GM19099 (cell line): Measurements from ENCODE around the gene MYH11.

Source experiments
- POLR2A ChIP-seq: IDR thresholded peaks from 3 replicates; pipeline ENCODE4 v1.6.1; 2011; ENCODE audit warnings: low read depth; ENCODE audit not compliant: insufficient read length; ENCODE audit errors: extremely low read depth

Gene MYH11

GRCh38 chr16:15768201-15768600 is 88.6 kb downstream of the MYH11 start:
- TF ChIP-seq POLR2A, result no peak

DNA sequence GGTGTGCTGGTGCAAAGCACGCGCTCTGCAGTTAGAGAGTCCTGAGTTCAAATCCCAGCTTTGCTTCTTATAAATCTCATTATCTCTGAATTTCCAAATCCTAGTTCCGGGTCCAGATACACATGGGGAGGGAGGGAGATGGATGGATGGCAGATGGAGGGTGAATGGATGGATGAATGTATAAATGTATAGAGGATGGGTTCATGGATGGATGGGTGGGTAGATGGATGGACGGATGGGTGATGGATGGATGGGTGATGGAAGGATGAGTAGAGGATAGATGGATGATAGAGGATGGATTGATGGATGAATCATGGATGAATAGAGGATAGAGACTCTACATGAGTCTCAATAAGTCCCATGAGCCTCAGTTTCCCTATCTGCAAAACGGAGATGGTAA is 89.9 kb downstream of the MYH11 start:
- TF ChIP-seq POLR2A, result no peak

GRCh38 chr16:15765880-15766279 is 90.9 kb downstream of the MYH11 start:
- TF ChIP-seq POLR2A, result no peak

DNA sequence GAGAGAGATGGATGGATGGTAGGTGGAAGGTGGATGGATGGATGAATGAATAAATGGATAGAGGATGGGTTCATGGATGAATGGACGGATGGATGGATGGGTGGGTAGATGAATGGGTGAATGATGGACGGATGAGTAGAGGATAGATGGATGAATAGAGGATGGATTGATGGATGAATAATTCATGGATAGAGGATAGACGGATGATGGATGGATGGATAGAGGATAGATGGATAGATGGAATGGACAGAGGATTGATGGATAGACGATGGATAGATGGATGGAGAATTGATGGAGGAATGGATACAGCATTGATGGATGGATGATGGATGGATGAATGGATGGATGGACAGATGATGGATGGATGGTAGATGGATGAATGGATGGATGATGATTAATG is 91.7 kb downstream of the MYH11 start:
- no peak for TF ChIP-seq POLR2A

- TF ChIP-seq POLR2A, result no peak
Observed at GRCh38 chr16:15764112-15764511, 92.7 kb downstream of the MYH11 start.

DNA sequence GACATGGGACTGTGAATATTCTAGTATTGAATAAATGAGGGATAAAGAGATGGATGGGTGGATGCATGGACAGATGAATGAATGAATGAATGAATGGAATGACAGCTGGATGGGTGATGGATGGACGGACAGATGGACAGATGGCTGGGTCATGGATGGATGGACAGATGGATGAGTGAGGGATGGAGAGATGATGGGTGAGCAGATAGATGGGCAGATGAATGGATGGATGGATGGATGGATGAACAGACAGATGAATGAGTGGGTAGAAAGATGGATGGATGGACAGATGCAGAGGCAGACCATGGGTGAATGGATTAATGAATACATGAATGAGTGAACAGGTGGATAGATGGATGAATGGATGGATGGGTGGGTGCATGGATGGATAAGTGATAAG is 96.7 kb downstream of the MYH11 start:
- no peak for TF ChIP-seq POLR2A

- TF ChIP-seq POLR2A, result no peak
Observed at GRCh38 chr16:15759070-15759469, 97.8 kb downstream of the MYH11 start.

DNA sequence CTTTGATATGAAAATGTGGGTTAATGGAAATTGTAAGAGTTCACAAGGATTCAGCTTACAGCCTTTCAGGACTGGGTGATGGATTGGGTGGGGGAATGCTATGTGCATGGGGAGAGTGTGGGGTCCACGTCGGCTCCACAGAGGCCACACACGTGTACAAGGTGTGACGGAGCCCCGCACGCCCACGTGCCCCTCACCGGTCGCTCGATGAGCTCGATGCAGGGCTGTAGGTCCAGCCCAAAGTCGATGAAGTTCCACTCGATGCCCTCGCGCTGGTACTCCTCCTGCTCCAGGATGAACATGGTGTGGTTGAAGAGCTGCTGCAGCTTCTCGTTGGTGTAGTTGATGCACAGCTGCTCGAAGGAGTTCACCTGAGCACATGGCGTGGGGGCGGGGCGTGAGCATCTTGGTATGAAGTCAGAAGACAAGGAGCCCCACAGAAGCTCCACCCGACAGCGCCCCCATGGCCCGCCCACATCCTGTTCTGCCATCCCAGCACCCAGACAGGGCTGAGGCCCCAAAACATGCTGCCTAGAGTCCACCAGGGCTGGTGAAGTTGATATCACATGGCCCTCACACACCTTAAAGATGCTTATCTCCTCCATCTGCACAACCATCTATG is 99.1 kb downstream of the MYH11 start:
- TF ChIP-seq POLR2A, result no peak

- TF ChIP-seq POLR2A, result no peak
Observed at GRCh38 chr16:15757077-15757386, 99.8 kb downstream of the MYH11 start.

- TF ChIP-seq POLR2A, result no peak
Observed at GRCh38 chr16:15754821-15755534, 101.8 kb downstream of the MYH11 start.

GRCh38 chr16:15752717-15753488 is 103.9 kb downstream of the MYH11 start:
- TF ChIP-seq POLR2A, result no peak

DNA sequence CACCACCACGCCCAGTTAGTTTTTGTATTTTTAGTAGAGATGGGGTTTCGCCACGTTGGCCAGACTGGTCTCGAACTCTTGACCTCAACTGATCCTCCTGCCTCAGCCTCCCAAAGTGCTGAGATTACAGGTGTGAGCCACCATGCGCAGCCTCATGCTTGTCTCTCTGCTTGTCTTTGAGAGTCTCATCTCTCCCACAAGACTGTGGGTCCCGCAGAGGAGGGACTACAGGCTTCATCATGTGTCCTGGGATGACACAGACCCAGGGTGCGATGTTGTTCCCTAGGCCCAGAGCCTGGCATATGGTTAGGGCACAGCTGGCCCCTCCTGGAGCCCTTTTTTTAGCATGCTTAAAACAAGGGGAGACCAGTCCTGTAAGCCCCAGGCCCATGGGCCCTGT is 104.9 kb downstream of the MYH11 start:
- no peak for TF ChIP-seq POLR2A

DNA sequence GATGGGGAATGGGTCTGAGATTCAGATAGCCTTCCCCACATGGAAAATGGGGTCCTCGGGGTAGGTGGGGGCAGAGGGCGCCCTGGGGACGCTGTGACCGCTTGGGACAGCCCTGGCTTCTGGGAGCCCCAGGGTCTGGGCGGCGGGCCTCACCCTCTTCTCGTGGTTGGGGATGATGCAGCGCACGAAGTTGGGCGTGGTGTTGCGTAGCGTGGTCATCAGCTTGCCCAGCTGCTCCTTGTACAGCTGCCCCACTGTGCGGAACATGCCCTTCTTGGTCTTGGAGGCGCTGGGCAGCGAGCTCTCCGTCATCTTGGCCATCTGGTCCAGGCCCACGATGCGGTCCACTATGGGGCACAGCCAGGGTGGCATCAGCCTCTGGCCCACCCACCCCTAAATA is 106.8 kb downstream of the MYH11 start:
- no peak for TF ChIP-seq POLR2A

GRCh38 chr16:15749371-15749770 is 107.5 kb downstream of the MYH11 start:
- no peak for TF ChIP-seq POLR2A

DNA sequence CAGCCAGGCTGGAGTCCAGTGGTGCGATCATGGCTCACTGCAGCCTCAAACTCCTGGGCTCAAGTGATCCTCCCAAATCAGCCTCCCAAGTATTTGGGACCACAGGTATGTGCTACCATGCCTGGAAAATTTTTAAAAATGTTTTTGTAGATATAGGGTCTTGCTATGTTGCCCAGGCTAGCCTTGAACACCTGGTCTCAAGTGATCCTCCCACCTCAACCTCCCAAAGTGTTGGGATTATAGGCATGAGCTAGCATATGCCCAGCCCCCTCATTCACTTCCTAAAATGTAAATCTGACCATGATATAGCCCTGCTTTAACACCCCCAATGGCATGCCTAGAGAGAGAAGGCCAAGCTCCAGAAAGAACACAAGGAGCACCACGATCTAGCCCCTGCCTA is 108.2 kb downstream of the MYH11 start:
- no peak for TF ChIP-seq POLR2A

GRCh38 chr16:15747937-15748336 is 108.9 kb downstream of the MYH11 start:
- no peak for TF ChIP-seq POLR2A
